Activated CD4-positive, alpha-beta T cell treated with anti-CD3 and anti-CD28 coated beads, Interleukin-2, amount 50 U/mL, for 48 hours (primary cell): ENCODE results near the gene A3GALT2.
"Not testable (repeated sequence)": the region's sequence is repeated elsewhere in the genome, so short reads cannot be mapped to it uniquely, and the experiment has no call there.

Source experiments
- DNase-seq, 2 experiments: peaks; one replicate each; pipeline ENCODE4 v3.0.0-alpha.2; 2020

A3GALT2 gene

DNA sequence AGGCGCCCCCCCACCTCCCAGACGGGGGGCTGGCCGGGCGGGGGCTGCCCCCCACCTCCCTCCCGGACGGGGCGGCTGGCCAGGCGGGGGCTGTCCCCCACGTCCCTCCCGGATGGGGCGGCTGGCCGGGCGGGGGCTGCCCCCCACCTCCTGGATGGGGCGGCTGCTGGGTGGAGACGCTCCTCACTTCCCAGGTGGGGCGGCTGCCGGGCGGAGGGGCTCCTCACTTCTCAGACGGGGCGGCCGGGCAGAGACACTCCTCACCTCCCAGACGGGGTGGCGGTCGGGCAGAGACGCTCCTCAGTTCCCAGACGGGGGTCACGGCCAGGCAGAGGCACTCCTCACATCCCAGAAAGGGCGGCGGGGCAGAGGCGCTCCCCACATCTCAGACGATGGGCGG lies 11.5 kb downstream of the A3GALT2 start:
- DNase-seq = not testable (repeated sequence)

DNA sequence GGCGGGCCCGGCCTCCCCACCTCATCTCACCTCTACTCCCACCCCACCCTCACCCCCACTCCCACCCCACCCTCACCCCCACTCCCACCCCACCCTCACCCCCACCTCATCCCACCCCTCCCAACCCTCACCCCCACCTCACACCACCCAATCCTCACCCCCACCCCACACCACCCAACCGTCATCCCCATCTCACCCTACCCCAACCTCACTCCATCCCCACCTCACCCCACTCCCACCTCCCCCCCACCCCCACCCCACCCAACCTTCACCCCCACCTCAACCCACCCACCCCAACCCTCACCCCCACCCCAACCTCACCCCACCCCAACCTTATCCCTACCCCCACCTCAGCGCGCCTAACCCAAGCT lies 13.4 kb downstream of the A3GALT2 start:
- no peak for DNase-seq

DNA sequence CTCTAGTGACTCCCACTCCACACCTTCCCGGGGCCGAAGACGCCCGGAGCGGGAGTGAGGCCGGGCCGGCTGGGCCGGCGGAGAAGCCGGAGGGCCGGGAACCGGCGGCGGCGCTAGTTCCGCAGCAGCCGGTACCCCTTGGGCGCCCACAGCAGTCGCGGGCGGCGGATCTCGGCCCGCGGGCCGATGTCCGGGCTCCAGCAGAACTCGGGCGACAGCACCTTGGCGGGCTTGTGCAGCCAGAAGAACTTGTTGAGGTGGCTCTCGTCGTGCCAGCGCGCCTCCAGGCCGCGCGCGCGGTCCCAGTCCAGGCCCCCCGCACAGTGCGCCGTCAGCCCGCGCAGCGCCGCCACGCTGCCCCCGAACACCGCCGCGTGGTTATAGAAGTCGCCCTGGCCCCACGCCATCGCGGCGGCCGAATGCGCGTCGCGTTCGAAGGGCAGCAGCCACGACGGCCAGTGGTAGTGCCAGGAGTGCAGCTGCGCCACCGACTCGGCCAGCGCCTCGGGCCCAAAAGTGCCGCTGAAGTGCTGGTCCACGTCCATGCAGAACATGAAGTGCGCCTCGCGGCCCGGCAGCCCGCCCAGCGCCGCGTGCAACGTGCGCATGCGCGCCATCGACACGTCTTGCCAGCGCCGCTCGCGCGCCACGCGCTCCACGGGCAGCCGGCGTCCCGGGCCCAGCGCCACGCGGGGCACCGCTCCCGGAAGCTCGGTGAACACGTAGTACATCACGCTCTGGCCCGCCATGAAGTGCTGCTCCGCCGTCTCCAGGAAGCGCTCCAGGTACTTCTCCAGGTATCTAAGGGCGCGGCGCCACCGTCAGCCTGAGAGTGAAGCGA lies 14.0 kb downstream of the A3GALT2 start:
- DNase-seq = no peak

DNA sequence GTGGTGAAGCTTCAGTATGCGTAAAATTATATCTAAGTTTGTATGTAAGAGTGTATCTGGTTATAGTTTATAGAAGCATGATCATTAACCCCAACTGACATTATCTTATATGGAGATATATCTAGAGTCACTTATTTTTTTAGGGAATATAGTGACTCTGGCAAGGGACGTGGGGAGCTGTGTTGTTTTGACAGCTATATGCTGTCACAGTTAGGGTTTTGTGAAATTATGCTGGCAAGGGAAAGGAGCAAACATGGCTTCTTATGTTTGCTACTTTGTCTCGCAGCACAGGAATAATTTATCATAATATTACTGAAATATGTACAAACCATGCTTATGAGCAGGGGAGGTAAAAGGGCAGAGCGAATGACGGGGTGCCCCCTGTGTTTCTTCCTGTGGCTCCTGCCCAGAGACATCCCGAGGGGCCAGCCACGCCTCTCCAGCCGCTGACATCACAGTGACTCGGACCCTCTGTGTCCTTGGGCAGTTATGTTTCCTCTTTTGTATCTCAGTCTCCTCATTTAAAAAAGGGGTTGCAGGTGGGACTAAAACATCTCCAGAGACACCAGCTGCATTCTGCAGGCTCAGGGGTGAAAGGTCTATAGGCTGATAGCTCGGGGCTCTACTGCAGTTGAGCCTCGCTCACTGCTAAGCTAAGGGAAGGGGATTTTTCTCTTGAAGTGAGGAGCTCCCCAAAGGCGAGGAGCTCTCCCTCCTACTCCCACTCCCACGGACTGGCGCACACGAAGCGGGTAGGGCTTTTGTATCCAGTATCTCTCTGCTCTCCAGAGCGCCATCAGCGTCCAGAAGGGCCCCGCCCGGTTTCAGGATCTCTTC lies 14.9 kb downstream of the A3GALT2 start:
- no peak for DNase-seq

DNA sequence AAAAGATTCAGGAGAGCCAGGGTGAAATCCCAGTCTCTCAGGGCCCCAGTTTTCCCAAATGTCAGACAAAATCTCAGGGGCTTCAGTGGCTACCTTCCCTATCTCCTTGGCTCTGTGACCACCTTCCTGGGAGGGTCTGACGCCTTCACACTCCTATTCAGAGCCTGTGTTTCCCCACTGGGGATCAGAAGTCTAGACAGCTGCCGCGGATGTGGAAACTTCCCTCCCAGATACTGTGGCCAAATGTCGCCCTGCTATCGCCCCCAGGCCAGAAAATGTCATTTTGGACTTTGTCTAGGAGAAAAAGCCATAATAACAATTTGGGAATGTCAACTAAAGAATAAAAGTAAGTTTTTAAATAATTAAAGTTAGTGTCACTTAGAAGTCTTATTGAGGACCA lies 15.9 kb downstream of the A3GALT2 start:
- no peak for DNase-seq

DNA sequence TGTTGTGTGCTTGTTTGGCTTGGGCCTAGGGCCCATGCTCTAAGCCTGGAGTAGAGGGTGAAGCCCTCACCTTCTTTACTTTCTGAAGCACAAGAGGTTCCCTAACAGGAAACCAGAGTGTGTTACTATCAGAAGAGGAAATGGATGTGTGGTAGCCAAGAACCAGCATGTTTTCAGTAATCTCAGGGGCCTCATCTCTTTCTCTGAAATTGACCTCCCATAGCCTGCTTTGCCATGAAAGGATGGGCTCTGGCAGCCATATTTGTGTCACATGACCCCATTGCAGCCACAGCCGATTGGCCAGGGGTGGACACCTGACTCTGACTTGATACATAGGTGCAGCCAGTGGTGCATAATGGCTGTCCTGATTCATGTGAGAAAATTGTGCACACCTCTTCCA lies 18.6 kb downstream of the A3GALT2 start:
- DNase-seq = peak; percentile 23 to 24

DNA sequence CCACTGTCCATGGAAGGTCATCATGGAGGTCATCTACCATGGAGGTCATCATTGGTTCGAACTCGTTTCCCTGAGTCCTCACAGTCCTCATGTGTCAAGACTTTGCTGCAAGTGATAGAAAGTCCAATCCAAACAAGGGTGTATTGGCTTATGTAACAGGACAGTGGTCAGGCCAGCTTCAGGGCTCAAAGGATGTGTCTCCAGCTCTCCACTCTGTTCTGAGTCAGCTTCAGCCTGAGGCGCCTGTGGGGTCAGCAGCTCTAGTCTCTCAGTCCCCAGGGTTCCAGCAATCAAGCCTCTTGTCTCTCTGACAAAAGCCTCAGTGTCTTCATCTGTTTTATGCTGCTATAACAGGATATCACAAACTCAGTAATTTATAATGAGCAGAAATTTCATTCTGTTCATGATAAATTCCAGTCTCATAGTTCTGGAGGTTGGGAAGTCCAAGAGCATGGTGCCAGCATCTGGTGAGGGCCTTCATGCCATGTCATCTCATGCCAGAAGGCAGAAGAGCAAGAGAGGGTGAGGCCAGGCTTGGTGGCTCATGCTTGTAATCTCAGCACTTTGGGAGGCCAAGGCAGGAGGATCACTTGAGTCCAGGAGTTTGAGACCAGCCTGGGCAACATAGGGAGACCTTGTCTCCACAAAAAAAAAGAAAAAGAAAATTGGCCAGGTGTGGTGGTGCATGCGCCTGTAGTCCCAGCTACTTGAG lies 19.5 kb downstream of the A3GALT2 start:
- no peak for DNase-seq

DNA sequence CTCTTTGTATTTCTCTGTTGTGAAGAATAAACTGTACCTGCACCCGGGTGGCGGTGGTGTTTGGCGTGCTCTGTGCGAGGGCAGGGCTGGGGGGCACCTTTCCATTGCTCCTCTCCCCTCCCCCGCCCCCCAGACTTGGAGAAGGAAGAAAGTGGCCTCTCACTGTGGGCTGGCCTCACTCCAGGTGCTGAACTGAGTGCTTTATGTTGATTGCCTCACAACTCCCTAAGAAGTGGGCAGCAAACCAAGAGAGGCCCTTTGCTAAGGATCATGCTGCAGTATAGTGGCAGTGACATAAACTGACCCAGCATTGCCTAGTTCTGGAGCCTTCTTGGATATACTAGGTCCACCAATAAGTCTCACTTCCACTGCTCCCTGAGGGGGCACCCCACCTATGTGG lies 20.2 kb downstream of the A3GALT2 start:
- DNase-seq = no peak

DNA sequence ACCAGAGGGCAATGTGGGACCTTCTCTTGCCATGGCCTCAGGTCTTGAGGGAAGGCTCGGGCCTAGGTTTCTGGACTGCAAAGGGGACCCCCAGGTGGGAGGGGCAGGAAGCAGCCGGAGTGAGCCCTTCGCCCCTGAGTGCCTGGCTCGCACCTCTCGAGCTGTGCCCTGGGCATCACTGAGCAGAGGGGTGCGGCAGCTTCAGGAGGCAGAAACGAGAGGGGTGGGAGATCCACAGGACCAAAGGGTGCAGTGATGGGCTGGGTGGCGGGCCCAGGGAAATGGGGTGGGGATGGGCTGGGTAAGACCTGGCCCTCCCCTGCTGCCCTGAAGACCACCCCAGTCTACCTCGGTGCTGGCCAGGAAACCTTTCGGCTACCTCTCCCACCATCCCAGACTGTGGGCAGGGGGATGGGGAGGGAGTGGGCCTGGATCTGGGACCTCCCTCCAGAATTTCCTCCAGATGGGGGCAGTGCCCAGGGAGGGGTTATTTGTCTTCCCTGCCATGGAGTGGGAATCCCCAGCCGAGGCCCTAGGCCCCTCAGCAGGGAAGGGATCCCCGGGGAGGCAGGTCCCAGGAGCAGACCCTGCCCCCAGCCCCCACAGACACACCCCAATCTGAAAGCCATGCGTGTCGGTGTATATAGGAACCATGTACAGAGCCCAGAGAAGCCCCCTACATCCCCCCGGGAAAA lies 21.3 kb downstream of the A3GALT2 start:
- DNase-seq = no peak

DNA sequence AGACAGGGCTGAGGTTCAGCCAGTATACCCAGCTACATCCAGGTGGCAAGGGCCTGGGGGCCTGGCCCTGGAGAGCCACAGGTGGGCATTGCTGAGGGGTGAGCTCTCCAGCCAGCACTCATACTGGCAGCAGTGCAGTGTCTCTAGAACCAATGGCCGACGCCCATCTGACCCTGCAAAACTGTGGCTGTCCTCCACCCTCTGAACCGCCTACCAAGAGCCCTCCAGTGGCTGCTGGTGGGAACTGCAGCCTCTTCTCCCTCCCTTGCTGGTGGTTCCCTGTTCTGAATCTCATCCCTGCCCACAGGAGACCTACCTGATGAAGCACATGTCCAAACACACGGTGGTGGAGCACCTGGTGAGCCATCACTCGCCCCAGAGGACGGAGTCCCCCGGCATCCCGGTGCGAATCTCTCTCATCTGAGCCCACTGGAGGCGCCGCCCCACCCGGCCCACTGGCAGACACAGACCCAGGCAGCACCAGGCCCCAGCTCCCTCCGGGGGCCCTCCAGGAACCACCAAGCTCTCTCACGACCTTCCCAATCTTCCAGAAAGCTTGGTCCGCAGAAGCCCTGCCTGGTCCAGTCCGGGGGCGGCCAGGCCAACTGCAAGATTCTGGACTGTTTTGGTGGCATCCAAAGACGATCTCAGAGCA lies 22.1 kb downstream of the A3GALT2 start:
- DNase-seq = peak; percentile 73 to 76

DNA sequence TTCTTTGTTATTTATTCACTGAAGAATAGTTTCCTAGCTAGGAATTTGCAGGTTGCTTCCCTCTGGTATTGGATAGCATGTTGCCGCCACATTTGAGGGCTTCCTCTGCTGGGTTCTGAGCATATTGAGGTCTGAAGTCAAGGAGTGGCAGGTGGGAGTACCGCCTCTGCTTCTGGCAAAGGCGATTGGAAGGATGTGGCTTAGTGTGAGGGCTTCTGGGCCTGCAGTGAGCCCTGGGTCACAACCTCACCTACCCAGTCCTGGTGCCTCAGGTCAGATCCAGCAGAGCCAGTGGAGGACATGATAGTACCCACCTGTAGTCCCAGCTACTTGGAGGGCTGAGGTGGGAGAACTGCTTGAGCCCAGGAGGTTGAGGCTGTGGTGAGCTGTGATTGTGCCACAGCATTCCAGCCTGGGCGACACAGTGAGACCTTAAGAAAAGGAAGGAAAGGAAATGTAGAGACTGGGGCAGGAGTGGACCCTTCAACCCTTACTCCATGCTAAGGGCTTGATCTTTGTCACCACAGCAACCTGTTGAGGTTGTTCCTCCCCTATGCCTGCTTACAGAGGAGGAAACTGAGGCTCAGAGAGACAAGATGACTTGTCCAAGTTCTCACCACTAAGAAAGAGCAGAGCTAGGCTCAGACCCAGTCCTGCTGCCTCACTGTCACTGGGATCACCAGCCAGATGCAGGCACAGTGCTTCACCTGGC lies 22.8 kb downstream of the A3GALT2 start:
- DNase-seq = no peak

DNA sequence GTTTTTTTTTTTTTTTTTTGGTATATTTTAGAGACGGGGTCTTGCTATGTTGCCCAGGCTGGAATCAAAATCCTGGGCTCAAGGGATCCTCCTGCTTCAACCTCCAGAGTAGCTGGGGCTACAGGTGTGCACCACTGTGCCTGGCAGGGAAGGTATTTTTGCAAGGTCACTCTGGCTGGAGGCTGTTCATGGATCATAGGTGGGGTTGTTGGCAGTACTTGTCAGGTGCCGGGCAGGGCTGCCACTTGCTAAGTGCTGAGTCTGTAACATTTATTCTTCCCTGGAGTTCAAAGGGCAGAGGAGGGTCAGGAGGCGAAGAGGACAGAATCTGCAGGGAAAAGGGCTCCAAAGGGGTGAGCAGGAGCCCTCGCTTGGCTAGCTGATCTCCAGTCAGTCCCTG lies 24.1 kb downstream of the A3GALT2 start:
- DNase-seq = no peak

DNA sequence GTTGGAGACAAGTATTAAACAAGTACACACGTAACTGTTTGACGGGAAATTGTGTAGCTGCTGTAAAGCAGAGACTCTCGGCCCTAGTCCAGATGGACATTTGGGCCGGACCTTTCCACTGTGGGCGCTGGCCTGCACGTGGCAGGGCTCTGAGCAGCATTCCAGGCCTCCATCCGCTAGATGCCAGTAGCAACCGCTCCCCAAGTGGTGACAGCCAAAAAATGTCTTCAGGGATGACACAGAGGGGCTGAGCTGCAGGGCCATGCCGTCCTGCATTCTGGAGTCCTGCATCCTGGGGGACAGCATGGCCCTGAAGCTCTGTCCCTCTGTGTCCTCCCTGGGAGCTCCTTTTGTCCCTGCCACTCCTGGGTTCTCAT lies 24.8 kb downstream of the A3GALT2 start:
- no peak for DNase-seq

DNA sequence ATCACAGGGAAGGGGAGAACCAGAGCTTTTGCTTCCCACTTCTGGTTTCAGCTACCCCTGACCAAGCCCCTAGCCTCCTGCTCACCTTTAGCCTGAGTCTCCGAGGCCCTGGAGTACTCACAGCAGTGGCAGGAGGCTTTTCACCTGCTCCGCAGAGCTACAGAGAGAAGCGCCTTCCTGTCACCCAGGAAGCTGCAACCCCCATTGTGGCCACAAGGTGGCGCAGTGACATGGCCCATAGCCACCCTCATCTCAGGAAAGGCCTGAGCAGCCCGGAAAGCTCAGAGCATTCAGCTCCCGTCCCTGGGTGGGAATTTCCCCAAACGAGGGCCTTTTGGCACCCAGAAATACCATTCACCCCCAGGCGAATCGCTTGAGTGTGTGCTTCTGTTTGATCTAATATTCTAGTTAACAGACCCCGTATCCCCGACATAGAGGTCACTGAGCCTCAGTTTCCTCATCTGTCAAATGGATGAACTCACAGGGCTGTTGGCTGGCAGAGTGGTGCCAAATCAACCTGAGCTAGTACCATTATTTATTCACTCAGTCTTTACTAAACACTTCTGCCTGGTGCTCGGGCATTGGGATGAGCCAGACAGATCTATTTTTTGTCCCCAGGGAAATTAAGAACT lies 25.3 kb downstream of the A3GALT2 start:
- peak; percentile 91 to 92 for DNase-seq

DNA sequence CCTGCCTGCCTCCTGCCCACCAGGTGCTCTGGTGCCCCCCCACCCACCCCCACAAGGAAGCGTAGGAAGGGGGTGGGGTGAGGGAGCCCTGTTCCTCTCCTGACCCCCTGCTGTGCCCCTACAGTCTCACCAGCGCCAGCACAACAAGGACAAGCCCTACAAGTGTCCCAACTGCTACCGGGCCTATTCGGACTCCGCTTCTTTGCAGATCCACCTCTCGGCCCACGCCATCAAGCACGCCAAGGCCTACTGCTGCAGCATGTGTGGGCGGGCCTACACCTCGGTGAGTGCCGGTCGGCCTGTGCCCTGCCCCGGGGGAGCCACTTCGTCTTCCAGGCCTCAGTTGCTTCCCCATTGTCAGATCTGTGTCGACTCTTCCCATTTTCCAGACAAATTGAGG lies 25.9 kb downstream of the A3GALT2 start:
- no peak for DNase-seq

DNA sequence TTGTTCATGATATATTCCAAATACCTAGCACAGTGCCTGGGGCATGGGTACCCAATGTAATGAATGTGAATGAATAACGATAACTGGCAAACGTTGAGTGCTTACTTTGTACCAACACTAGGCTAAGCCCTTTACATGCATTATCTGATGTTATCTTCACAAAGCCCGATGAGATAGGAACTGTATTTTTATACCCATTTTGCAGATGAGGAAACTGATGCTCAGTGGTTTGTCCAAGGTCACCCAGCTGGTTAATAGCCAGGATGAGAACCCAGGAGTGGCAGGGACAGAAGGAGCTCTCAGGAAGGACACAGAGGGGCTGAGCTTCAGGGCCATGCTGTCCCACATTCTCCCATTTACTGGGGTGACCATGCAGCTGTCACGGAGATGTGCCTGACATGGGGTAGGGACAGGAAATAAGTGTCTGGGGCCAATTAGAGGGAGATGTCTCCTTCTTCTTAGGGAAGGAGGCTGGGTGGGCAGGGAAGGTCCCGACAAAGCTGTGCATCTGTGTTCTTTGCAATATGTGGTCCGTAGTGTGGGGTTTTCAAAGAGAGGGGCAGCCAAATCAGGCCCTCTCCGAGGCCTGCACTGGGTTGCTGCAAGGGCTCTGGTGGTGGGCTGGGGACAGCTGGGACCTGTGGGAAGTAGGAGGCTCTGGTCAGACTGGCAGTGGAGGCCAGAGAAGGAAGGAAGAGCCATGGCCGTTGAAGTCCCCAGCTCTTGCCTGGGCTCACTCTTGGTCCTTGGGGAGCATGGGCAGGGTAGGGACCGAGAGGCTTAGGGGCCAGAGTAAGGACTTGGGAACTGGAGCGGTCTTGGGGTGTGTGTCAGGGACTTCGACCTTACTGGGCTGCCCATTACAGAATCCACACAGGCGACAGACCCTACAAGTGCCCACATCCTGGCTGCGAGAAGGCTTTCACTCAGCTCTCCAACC lies 26.6 kb downstream of the A3GALT2 start:
- no peak for DNase-seq

DNA sequence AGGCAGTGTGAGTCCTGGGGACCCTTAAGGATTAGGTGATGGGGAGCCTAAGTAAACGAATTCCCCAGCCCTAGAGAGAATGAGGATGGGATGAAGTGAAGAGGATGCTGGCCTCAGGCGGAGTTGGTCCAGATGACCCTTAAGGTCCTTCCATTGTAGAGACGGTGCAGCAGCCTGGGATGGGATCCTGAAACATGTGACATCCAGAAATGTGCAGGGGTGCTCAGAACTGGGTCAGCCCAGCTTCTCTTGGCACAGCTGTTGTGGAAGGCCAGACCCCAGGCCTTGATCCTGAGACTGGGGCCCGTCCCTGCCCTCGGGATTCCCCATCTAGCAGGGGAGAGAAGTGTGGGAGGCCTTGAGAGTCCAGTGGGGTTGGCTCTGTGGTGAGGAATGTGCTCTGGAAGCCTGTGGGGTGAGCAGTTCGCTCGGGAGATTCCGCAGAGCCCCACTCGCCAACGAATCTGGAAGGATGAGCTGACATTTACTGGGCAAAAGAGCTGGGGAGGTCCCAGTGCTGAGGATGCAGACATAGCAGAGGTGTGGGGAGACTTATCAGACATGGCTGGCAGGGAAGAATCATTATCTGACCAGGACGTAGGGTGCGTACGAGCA lies 28.1 kb downstream of the A3GALT2 start:
- no peak for DNase-seq

DNA sequence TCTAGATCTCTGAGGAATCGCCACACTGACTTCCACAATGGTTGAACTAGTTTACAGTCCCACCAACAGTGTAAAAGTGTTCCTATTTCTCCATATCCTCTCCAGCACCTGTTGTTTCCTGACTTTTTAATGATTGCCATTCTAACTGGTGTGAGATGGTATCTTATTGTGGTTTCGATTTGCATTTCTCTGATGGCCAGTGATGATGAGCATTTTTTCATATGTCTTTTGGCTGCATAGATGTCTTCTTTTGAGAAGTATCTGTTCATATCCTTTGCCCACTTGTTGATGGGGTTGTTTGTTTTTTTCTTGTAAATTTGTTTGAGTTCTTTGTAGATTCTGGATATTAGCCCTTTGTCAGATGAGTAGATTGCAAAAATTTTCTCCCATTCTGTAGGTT lies 30.3 kb downstream of the A3GALT2 start:
- DNase-seq = not testable (repeated sequence)

DNA sequence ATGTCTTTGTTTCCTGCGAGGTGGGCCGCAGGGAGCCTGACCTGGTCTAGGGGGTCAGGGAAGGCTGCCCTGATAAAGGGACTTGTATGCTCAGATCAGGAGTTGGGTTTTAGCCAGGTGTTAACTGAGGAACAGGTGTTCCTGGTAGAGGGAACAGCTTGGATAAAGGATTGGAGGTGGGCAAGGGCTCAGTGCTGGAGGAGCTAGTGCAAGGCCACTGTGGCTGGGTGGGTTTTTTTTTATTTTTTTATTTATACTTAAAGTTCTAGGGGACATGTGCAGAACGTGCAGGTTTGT lies 31.1 kb downstream of the A3GALT2 start:
- no peak for DNase-seq
